Fibroblast of upper back skin (primary cell): ENCODE data around the gene CEP104.

Experiments
- DNase-seq: peaks from one replicate; pipeline ENCODE4 v3.0.0-alpha.2; 2013

The CEP104 gene

DNA sequence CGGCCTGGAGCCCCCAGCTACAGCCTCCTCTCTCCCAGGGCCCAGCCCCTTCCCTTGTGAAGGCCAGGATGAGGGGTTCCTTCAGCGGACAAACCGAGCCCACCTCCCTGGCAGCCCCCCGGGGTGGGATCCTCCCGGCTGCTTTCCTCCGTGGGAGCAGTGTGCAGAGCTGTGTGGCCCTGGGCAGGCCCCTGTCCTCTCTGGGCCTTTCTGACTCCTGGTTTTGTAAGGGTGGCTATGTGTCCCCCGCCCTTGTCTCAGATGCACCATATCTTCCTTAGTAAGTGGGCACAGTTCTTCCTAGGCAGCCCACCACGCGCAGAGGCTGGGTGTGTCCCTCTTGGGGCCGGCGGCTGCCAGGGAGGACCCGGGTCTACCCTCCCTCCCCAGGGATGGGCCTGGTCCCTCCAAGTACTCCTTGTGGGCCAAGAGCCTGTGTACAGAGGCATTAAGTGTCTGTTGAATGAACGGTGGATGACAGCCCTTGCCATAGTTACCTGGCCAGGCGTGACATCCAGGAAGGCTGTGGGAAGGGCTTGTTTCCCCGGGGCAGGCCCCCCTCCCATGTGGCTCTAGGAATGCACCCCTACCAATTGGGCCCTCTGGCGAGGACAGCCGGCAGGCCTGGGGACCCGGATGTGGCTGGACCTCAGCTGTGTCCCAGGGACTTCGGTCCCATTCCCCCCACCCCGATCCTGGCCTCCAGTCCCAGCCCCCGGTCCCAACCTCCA is 80.6 kb downstream of the CEP104 start:
- DNase-seq = no peak

DNA sequence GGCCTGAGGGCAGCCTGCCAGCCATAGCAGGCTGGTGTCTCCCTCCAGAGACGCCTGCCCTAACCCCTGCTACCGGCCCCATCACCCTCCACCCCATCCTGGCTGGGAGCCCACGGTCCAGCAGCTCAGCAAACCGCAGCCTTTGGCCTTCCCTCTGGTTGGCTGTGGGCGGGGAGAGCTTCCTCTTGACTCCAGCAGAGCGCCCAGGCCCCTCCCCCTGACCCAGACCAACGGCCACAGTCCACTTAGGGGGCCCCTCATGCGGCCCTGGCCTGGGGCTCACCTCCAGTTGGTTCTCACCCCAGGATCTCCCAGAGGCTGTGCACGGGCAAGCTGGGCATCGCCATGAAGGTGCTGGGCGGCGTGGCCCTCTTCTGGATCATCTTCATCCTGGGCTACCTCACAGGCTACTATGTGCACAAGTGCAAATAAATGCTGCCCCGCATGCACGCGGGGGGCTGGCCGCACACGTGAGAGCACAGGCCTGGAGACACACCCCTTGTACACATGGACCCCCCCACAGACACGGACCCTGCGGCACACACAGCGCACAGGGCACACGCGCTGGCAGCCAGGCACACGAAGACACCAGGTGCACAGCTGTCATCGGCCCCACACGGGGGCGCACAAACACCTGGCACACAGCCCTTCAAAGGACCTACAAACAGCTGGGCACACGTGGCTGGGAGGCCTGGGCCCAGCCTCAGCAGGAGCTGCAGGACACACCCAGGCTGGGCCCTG is 81.4 kb downstream of the CEP104 start:
- DNase-seq = peak; percentile 67

DNA sequence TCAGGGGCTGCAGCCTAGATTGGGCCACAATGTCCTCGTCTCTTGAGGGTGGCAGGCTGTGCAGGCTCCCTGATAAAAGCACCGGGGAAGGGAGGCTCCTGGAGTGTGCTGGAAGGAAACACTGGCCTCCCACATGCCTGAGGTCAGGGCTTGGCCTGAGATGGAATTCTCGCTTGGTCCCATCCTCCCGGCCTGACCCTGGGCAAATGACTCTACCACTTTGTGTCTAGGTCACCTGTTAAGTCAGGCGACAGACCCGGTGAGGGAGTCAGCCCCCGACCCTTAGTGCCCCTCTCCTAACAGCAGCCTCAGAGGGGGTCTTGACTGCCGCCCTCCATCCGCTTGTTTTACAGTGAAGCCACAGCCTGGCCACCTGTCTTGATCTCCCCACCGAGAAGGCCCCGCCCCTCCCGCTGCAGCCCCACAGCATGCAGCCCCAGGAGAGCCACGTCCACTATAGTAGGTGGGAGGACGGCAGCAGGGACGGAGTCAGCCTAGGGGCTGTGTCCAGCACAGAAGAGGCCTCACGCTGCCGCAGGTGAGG is 82.0 kb downstream of the CEP104 start:
- DNase-seq = no peak

DNA sequence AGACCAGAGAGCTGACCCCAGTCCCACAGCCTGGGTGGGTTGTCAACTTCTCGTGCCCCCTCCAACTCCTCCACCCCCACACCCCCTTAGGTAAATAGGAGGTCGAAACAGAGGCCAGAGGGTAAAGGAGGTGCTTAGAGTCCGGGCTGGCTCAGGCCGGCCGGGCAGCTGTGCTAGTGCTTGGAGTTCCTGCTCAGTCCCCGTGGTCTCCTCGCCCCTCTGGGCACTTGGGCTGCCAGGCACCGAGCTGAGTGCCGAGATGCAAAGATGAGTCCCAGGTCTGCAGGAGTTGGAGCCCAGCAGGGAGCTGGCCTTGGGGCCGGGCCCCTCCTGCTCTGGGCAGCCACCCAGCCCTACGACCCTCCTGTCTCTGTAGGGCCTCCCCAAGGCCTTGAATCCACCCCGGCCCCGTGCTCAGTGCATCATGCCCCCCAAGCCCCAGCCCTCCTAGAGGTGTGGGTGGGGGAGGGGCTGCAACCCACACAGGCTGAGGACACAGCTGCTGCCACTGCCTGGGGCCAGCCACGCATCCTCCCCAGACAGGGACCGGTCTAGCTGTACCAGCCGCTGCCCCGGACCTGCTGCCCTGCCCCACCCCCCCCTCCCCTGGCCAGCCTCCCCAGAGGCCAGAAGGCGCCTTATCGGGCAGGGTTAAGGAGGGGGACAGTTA is 82.6 kb downstream of the CEP104 start:
- DNase-seq = no peak

DNA sequence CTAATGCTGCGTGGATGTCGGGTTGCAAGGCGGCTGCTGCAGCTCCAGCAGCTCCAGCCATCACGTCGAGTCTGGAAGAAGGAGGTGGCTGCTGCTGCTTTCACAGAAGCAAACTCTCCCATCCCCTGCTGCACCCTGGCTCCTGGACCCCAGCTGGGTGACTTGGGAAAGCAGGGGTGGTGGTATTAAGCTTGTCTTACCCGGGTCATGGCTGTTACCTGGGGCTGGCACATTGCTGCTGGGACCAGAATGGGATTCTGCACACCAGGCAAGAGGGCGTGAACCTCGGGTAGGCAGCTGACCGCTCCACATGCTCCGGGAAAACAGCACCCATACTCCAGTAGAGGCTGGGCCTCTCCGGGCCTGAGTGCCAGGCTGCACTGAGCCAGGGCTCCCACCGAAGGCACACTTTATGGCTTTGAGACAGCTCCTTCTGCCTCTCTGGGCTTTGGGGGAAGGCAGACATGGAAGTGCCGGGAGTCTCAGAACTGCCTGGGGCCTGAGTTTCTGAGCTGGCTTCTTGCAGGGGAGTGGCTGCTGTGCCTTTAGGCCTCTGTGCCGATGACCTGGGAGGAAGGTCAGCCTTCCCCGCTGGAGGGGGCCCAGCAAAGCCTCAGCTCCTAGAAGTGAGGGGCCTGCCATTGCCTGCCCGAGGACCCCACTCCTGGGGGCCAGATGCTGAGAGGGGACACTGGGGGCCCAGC is 83.3 kb downstream of the CEP104 start:
- DNase-seq = no peak

DNA sequence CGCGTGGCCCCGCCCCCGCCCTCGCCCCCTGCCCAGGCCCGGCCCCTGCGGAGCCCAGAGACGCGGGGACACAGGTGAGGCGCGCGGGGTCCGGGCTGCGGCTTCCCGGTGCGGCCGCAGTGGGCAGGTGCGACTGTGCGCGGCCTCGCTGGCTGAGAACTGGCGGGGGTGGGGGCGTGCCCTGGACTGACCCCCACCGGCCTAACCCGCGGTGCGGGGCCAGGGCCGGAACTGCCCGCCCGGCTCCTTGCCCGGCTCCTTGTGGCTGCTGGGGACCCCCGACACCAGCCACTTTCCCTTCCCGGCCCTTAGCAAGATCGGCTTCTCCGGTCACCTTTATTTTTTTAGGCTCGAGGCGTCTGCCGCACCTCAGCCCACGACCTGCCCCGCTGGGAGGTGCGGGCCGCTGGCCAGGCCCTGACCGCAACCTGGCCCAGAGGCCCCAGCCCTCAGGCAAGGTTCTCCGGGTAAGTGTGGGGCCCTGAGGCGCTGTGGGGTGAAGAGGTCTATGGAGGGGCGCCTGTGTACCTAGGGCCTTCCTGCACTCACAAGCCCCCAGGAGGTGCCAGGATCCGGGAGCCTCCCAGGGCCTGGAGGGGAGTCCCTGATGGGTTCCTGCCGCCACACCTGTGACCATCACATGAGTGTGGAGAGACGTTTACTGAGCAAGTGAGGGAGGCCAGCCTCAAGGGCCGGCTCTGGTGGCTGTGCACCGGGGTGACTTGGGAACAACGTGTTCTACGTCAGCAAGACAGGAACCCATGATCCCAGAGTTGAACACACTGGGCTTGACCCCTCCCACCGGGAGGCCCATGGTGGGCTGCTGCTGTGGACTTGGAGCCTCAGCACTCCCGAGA is 84.1 kb downstream of the CEP104 start, which contains the start of gene SMIM1:
Gene SMIM1, plus strand, starts transcription at position 35 of the 857 bp plus-strand sequence. CDS start 2,625 bp downstream, outside the sequence.
- DNase-seq = no peak

DNA sequence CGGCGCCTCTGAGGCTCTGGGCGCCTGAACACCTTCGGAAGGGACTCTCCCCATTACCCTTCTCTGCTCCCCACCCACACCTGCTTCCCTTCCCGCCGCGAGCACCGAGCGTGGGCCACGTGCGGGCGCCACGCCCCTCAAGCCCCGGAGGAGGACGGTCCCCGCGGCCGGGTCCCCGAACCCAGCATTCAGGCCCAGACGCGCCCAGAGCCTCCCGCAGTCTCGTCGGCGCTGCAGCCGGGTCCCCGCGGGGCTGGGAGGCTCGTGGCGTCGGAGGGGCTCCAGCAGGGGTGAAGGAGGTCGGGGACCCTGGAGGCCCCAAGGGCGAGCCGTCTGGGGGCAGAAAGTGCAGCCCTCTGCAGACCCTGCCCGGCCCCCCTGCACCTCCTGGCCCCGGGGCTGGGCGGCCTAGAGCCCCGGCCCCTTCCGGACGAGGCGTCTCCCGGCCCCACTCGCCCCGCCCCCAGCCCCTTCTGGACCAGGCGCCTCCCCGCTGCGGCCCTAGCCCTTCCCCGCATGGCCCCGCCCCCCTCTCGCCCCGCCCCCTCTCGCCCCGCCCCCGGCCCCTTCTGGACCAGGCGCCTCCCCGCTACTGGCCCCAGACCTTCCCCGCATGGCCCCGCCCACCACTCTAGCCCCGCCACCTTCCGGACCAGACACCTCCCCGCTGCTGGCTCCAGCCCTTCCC is 84.8 kb downstream of the CEP104 start:
- peak; percentile 78 for DNase-seq

DNA sequence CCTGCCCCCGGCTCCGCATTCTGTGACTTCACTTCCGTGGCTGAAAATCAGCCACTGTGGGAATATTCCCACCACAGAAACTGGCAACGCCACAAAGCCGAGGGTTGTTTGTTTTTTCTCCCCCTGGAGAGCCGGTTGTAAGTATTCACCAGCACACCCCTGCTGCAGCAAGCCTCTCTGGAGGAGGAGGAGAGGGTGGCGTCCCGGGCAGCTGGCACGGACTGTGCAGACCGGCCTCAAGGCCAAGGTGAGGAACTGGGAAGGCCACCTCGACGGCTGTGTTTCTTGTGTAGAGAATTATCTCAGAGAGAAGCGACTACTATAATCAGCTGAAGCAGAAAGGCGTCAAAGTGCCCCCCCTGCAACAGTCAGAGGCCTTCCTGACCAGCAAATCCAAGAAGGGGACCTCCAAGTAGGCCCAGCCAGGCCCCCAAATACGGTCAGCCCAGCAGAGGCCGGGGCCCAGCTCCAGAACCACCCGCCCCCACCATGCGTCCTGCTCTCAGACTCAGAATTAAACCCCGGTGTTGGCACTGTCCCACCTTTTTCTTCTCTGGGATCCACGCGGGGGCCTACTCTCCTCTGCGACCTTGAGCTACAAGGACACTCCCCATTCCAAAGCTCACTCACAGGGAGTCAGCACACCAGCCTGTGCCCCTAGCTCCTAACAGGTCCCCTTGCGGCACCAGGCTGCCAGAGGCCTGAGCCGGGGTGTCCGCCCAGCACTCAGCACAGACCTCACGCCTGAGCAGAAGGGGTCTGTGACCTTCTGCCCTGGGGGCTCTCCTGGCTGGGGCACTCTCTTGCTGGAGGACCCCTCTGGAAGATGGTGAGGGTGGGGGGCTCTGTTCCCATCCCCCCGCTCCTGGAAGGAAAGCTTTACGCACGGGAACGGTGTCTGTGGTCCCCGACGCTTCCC is 85.6 kb downstream of the CEP104 start:
- DNase-seq = no peak

DNA sequence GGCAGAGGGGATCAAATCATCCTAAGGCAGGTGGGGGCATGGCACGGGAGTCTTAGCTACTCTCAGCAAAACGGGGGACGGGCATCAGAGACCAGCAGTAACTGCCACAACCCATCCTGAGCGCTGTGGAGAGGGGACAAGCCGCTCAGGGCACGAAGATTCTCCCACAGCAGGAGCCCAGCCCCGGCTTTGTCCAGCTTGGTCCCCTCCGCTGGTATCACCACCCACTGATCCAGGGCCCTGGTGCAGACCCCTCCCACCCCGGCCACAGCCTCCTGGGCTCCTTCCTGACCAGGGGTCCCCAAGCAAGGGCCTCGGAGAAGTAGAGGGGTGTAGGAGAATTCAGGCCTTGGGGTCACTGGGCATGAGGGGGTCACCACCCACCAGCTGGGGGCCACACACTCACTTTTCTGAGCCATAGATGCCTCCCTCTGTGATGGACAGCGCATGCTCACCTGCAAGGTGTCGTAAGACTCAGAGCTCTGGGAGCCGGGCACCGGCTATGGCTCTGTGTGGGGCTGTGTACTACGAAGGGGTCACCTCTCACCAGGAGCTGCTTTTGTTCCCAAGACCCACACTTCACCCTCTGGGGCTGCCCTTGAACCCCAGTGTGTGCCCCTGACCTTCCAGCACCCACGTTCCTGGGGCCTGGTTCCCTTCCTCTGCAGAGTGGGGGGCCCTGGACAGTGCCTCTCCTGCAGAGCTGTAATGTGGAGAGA is 86.8 kb downstream of the CEP104 start:
- DNase-seq = no peak

DNA sequence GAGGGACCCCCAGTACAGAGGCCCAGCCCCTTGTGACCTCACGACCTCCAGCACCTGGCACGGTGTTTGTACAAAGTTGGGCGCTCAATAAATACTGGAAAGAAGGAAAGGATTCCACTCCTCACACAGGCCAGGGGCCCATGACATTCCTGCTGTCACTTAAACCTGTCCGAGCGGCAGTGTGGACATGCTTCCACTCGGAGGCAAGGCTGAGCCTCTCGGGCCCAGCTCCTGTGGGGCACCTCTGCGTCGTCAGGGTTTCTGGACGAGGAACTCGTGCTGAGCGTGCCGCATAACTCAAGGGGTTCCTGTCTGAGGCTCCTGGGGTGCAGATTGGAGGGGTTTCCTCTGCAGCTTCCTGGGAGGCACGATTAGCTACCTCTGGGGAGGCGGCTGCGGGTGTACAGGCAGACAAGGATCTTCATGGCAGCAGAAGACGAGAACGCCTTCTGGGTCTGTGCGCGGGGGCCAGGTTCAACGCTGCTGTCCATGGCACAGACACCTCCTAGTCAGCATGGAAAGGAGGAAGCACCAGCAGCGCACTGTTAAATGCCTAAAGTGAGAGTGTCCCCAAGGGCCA is 88.1 kb downstream of the CEP104 start:
- DNase-seq = no peak

DNA sequence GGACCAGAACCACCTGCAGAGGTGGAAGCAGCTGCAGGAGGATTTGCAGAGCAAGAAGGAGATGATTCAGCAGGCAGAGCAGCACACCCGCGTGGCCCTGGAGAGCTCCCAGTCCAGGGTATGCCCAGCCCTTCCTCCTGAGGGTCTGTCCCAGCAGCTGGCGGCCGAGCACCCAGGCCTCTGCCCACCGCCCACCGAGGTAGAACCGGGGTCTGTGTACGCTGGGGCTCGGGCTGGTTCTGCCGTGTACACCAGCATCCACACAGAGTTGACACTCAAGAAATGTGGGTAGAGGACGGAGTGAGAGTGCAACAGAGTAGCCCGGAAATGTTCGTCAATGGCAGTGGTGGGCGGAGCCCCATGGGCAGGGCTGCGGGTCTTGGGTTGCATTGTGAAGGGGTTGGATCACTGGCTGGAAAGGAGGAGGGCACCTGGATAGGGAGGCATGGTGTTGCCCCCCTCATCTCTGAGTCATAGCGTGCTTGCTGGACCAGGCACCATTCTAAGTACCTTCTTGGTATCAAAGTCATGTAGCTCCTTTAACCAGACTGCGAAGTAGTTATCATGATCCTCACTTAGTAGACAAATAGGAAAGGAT is 89.6 kb downstream of the CEP104 start:
- no peak for DNase-seq

DNA sequence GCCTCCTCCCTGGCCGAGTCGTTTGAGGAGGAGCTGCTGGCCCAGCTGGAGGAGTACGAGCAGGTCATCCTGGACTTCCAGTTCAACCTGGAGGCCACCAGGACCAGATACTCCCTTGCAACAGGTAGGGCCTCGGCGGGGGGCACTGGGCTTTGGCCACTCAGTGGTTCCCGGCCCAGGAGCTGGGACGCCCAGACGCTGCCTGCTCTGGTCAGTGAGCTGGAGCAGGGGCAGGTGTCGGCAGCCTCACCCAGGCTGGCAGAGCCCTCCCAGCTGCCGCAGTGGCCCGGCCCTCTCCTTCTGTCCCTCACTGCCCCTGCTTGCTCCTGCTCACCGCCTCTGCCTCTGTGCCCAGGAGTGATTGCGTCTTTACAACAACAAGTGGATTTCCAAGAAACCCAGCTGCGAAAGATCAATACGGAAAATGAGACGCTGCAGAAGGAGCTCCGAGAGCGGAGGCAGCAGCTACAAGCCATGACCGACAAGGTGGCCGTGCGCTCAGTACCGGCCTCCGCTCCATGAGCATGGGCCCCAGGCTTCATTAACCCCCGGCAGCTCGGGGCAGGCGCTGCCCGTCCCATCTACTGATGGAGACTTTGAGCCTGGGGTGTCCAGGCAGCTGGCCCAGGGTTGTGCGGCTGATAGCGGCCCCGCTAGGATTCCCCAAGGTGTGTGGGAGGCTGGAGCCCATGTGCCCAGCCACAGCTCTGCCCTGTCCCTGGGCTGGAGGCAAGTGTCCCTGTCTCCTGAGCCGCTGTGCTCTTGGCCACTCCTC is 93.5 kb downstream of the CEP104 start:
- DNase-seq = no peak

DNA sequence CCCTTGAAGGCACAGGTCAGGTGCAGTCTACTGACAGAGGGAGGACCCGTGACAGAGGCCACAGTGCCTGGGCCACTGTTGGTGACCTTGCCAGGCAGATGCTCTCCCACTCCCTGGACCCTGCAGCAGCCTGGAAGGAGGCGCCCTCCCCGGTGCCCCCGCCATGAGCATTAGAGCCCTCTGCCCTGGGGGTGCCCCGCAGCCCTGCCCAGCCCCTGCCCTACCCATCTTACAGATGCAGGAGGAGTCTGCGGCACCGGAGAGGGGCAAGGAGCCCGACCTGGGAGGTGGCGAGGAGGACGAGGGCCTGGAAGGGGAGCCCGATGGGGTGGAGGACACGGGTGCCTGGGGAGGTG is 94.2 kb downstream of the CEP104 start:
- no peak for DNase-seq

DNA sequence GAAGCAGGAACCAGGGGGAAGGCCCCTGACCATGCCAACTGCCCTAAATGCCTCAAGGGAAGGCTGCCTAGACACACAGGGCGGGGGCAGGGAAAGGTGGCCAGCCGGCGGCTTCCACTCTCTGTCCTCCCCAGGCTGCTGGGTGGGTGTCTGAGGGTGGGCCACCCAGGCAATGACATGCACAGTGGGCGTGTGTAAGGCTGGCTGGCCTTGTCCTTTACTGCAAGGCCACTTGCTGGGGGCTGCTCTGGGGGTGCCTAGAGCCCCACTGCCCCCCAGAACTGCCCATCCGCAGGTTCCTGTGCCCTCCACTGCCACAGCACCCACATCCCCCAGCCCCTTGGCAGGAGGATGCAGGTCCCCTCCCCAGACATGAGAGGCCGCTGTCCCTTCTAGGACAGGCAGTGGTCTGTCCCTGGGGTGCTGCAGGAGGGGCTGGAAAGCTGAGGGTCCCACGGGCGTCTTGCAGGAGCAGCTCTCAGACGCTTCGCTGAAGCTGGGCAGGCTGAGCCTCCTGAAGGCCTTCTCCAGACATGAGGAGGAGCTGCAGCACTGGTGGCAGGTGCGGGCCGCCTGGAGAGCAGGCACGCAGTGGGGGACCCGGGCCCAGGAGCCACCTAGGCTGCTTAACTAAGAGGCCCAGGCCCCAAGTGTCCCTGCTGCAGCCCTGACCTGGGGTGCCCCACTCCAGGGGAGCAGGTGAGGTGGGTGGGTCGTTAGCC is 94.7 kb downstream of the CEP104 start:
- no peak for DNase-seq
